Right cardiac atrium (tissue), 5 donors: ENCODE data around the gene UNC79. TPM values are rescaled to one million over a fixed set of nuclear protein-coding genes. Genes with fewer than 3 reads are reported as not detected.

ENCODE experiments used
- ATAC-seq, 2 donors: fragments of 200-7000 bp; cut with Tn5 transposase; one replicate each; pipeline versions ENCODE4 v1.8.0 to v1.9.1; 2020; ENCODE audit warnings: moderate library complexity in 2 of 2, mild to moderate bottlenecking in 1 of 2
- DNase-seq, 3 donors: peaks; one replicate each; pipeline ENCODE4 v3.0.0-alpha.2; 2020
- H3K27ac ChIP-seq: one replicate; pipeline ENCODE4 v1.5.1; 2013; ENCODE audit warnings: mild to moderate bottlenecking, low read length, control low read depth, moderate library complexity
- H3K27me3 ChIP-seq: one replicate; pipeline ENCODE4 v1.6.1; 2013; ENCODE audit not compliant: control insufficient read depth, insufficient read depth
- H3K4me1 ChIP-seq: one replicate; pipeline ENCODE4 v1.6.1; 2013; ENCODE audit warnings: low read length; ENCODE audit not compliant: control insufficient read depth, insufficient read depth
- H3K4me3 ChIP-seq: one replicate; pipeline ENCODE4 v1.5.1; 2013; ENCODE audit warnings: low read length, control low read depth
- H3K9me3 ChIP-seq: one replicate; pipeline ENCODE4 v1.6.1; 2013; ENCODE audit warnings: low read length; ENCODE audit not compliant: control insufficient read depth
- WGBS: extraction: QIAGEN DNeasy Blood & Tissue Kit; methylation state at CpG from one replicate; pipeline ENCODE4 v1.1.7; 2013; 5-methylcytosine and 5-hydroxymethylcytosine counted together
- intact Hi-C, 4 donors: fragments of 100-400 bp; cut with DNase I; formaldehyde crosslinking; loops; one replicate each; pipeline versions ENCODE4 v1.11.0 to v1.14.0; 2022 to 2023
- polyA plus RNA-seq: library from polyadenylated mRNA; stranded (reverse); fragments of 200-250 nt; gene quantifications from one replicate; pipeline ENCODE4 v1.2.3, GENCODE V29; 2013
- total RNA-seq, 4 donors: library from RNA; stranded (reverse); fragmentation: NEBNext Ultra II Directional; extraction: Animal tissue kit (Norgen Biotek cat#: 25700); gene quantifications; one replicate each; pipeline ENCODE4 v1.2.1, GENCODE V29; 2021
- donor health status: healthy with polysubstance abuse.
- donor health status: DM: no; HTN: yes; CAD: no.
- donor health status: DM: no; HTN: no; CAD: no.
- donor health status: DM: no; HTN: yes; CAD: no; lungs with severe emphysema.
- donor health status: DM: yes; HTN: yes; CAD: no.

Gene UNC79
- total and polyA plus RNA-seq, 5 donors: 0.16 to 0.40 (median 0.22) TPM

DNA sequence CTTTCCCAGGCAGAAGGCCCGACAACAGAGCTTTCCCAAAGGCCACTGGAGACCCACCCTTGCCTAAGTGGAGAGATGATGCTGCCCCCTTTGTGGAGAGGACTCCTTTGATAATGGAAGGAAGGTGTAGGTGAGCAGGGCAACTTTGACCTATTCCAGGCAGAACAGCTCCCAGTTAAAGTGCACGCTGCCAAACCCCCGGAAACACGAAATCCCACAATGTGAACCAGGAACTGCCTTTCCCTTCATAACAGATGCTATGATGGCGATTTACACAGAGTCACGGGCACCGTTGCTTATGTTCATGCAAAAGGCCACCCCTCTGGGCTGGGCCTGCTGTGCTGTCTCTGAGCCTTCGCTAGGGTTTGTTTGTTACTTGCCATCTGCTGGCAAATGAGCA is 322.9 kb downstream of the UNC79 start:
- Histone ChIP-seq H3K4me1 (peaks cover 20% of the 10 kb centered on the region), H3K27ac (no peak overlapping the region)

DNA sequence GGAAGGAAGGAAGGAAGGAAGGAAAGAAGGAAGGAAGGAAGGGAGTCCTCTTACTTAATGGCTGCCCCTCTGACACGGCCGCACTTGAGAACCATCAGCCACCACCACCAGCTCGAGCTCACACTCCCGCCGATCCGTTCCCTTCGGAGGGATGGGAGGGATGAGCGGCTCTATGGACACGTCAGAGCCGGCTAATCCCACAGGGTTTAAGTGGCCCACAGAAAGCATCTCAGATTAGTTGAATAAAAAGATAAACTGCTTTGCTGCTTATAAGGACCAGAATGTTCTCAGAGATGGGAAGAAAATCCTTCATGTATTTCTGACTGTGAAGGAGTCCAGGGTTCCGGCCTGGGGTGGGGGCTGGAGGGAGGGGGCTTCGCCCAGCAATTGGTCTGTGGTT is 326.5 kb downstream of the UNC79 start:
- no peak overlapping the region for H3K4me3 ChIP-seq
- intact Hi-C loops: no loop called here
- no peaks in the 10 kb centered on the region for H3K27me3 ChIP-seq
- H3K4me1 ChIP-seq: peaks cover 24% of the 10 kb centered on the region
- ATAC-seq: no peak
- H3K27ac ChIP-seq: no peak overlapping the region
- 81% methylated on average over 12 of the region's 12 CpGs for WGBS
- peak in 2 of 3 donors; percentile 4 to 36 for DNase-seq
- no peaks in the 10 kb centered on the region for H3K9me3 ChIP-seq

More for the DNA sequence above, 322.9 kb downstream of the UNC79 start:
- WGBS: 91% methylated on average over 8 of the region's 8 CpGs
- intact Hi-C loops: no loop called here
- H3K9me3 ChIP-seq: no peaks in the 10 kb centered on the region
- no peak overlapping the region for H3K4me3 ChIP-seq
- no peaks in the 10 kb centered on the region for H3K27me3 ChIP-seq
- no peak for ATAC-seq
- peak in 1 of 3 donors; percentile 2 for DNase-seq

Other genes starting within 250 kb of the UNC79 start
- 10 to 100 TPM; 46.3 to 63.0 (median 54.8) TPM for gene MOAP1, start 246.0 kb upstream of the UNC79 start, total RNA-seq
- gene MOAP1, start 246.0 kb upstream of the UNC79 start, polyA plus RNA-seq: 45.7 TPM
- 10 to 100 TPM; 17.0 to 20.4 (median 18.2) TPM for gene LYSET, start 245.6 kb upstream of the UNC79 start, total RNA-seq
- gene LYSET, start 245.6 kb upstream of the UNC79 start, polyA plus RNA-seq: 20.5 TPM
- gene GON7, start 223.9 kb upstream of the UNC79 start, total RNA-seq: 10 to 100 TPM; 10.2 to 17.7 (median 14.1) TPM
- gene GON7, start 223.9 kb upstream of the UNC79 start, polyA plus RNA-seq: 26.7 TPM
- gene UBR7, start 223.7 kb upstream of the UNC79 start, total RNA-seq: 10 to 100 TPM; 19.6 to 20.2 (median 19.9) TPM
- gene UBR7, start 223.7 kb upstream of the UNC79 start, polyA plus RNA-seq: 14.4 TPM
- gene BTBD7, start 97.9 kb upstream of the UNC79 start, total RNA-seq: 10 to 100 TPM; 27.9 to 32.2 (median 30.0) TPM
- 8.5 TPM for gene BTBD7, start 97.9 kb upstream of the UNC79 start, polyA plus RNA-seq
- gene COX8C, start 83.8 kb upstream of the UNC79 start, total RNA-seq: 1 to 10 TPM in 1 of 4 donors, not detected in 3; 1.1 TPM
- gene COX8C, start 83.8 kb upstream of the UNC79 start, polyA plus RNA-seq: 0.32 TPM